Gastroesophageal sphincter (tissue), 4 donors: Measurements from ENCODE around the gene FKBP15. TPM values are rescaled to one million over a fixed set of nuclear protein-coding genes. Genes with fewer than 3 reads are reported as not detected.

Source experiments
- ATAC-seq: fragments of 150-250 bp; one replicate; pipeline ENCODE4 v1.9.1; 2016; ENCODE audit warnings: mild to moderate bottlenecking, moderate library complexity
- H3K27ac ChIP-seq, 4 donors: fragments of 200-600 bp; sonication (generic) in 3 of 4; 1 replicate in 3 of 4; 2 replicates in 1 of 4; pipeline ENCODE4 v1.5.1; 2016 to 2019
- H3K27me3 ChIP-seq: fragments of 200-600 bp; sonication (generic); one replicate; pipeline ENCODE4 v1.5.1; 2019
- H3K36me3 ChIP-seq, 2 donors: fragments of 200-600 bp; sonication (generic); one replicate each; pipeline ENCODE4 v1.5.1; 2019; ENCODE audit warnings: control low read depth in 1 of 2
- H3K4me1 ChIP-seq, 3 donors: fragments of 200-600 bp; sonication (generic); 1 replicate in 2 of 3; 2 replicates in 1 of 3; pipeline ENCODE4 v1.5.1; 2016 to 2019; ENCODE audit warnings: control low read depth in 2 of 3
- H3K4me3 ChIP-seq, 2 donors: fragments of 200-600 bp; sonication (generic); one replicate each; pipeline ENCODE4 v1.5.1; 2019; ENCODE audit warnings: mild to moderate bottlenecking in 1 of 2, moderate library complexity in 1 of 2
- H3K9me3 ChIP-seq, 3 donors: fragments of 200-600 bp; sonication (generic); one replicate each; pipeline ENCODE4 v1.5.1; 2017 to 2019; ENCODE audit warnings: control low read depth in 2 of 3
- EP300 ChIP-seq: sonication (generic); formaldehyde crosslinking; IDR thresholded peaks from one replicate; pipeline ENCODE4 v1.6.1; 2017; ENCODE audit warnings: antibody characterized with exemption, mild to moderate bottlenecking
- POLR2A ChIP-seq, 2 donors: fragments of 450-650 bp; IDR thresholded peaks; one replicate each; pipeline ENCODE4 v1.6.1; 2017; ENCODE audit warnings: antibody characterized with exemption in 2 of 2, mild to moderate bottlenecking in 2 of 2, moderate library complexity in 1 of 2
- POLR2AphosphoS5 ChIP-seq: sonication (generic); formaldehyde crosslinking; IDR thresholded peaks from one replicate; pipeline ENCODE4 v1.6.1; 2017; ENCODE audit warnings: antibody characterized with exemption
- WGBS, 2 donors: methylation state at CpG; one replicate each; pipeline ENCODE4 v1.1.5; 2018; ENCODE audit warnings: low coverage in 1 of 2; 5-methylcytosine and 5-hydroxymethylcytosine counted together
- total RNA-seq, 4 donors: library from RNA; depleted of rRNA; stranded (reverse); fragments of >200 nt; gene quantifications; one replicate each; pipeline ENCODE4 v1.1.0, GENCODE V29; 2016
- TF ChIP-seq, protein P1 (sequence below), 4 experiments: fragments of 200-600 bp in 2 of 4; fragments of 450-650 bp in 2 of 4; sonication (generic) in 1 of 4; IDR thresholded peaks; one replicate each; pipeline ENCODE4 v1.5.1; 2017 to 2019; ENCODE audit warnings: antibody characterized with exemption in 4 of 4, mild to moderate bottlenecking in 2 of 4, moderate library complexity in 2 of 4

Gene FKBP15
- total RNA-seq, 4 donors from 2014 or later: 20.2 to 30.7 (median 22.7) TPM

DNA sequence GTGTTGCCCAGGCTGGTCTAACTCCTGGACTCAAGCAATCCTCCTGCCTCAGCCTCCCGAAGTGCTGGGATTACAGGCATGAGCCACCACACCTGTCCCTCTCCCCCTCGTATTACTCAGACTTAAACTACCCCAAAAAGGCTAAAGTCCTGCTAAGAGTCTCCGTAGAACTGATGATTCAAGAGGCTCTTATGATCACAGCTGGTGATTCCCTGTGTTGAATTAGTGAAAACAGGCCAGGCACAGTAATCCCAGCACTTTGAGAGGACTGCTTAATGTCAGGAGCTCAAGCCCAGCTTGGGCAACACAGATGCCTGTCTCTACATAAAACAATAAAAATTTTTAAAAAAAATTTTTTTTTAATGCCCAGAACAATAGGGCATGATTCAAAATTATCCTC is 45.1 kb upstream of the FKBP15 start:
- peaks cover 0 to 81% of the 10 kb centered on the region in 2 donors for H3K36me3 ChIP-seq
- no peak for TF ChIP-seq POLR2A (IDR thresholded peaks at IDR 0.05)
- TF ChIP-seq, protein P1, sequence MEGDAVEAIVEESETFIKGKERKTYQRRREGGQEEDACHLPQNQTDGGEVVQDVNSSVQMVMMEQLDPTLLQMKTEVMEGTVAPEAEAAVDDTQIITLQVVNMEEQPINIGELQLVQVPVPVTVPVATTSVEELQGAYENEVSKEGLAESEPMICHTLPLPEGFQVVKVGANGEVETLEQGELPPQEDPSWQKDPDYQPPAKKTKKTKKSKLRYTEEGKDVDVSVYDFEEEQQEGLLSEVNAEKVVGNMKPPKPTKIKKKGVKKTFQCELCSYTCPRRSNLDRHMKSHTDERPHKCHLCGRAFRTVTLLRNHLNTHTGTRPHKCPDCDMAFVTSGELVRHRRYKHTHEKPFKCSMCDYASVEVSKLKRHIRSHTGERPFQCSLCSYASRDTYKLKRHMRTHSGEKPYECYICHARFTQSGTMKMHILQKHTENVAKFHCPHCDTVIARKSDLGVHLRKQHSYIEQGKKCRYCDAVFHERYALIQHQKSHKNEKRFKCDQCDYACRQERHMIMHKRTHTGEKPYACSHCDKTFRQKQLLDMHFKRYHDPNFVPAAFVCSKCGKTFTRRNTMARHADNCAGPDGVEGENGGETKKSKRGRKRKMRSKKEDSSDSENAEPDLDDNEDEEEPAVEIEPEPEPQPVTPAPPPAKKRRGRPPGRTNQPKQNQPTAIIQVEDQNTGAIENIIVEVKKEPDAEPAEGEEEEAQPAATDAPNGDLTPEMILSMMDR (IDR thresholded peaks at IDR 0.05): no peak
- no peak for TF ChIP-seq POLR2AphosphoS5
- no peak for TF ChIP-seq EP300
- no peaks in the 10 kb centered on the region for H3K27me3 ChIP-seq
- ATAC-seq: no peak
- H3K4me1 ChIP-seq: no peaks in the 10 kb centered on the region
- H3K4me3 ChIP-seq: no peak overlapping the region
- no peak overlapping the region for H3K27ac ChIP-seq
- 76 to 90% methylated on average over 2 to 3 of the region's 3 CpGs for WGBS, 2 donors
- H3K9me3 ChIP-seq: no peaks in the 10 kb centered on the region

DNA sequence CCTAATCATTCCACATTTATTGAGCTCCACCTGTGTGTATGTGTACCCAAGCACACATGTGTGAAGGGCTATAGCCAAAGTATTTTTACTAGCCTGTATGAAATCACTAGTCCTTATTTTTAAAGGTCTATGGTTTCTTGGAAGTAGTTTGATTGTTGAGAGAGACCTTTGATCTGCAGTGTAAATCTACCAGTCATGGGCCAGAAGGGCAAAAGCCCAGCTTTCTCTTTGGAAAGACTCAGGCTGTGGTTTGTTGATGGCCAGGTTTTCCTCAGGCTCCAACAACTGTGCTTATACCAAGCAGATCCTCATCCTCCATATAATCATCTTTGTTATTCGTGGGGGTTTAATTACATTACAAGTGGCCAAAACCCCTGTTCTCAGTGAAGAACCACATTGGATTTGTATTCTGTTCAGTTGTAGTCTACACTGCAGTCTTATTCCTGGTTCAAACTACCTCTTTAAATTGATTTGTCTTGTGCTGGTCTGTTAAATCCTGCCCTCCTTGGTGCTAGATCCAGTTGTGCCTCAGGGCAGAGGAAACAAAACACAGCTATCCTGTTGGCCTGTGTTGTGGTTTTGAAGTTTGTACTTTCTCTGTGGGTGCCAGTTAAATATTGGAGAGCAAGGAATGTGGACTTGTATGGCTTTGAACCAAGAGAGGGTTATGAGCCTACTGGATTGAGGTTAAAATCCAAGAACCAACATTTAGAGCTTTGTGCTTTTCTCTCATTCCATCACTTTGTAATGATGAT is 41.0 kb upstream of the FKBP15 start:
- ATAC-seq: no peak

DNA sequence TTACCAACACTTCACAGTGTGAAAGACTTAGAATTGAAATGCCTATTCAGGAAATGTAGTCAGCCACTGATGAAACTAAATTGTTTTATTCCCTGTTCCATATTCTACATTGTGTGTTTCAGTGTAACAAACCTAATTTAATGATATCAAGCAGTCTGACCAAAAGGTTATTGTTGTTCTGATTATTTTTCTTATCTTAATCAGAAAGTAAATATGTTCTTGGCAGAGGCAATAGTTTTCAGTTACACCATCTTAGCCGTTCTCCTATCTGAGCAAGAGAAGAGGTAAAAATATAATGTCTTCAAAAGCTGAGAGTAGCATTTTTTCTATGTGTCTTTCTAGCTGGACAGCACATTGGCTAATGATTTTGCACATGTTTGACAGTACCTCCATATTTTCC is 37.2 kb upstream of the FKBP15 start:
- no peak for TF ChIP-seq EP300
- no peak for TF ChIP-seq POLR2AphosphoS5
- TF ChIP-seq, protein P1 (IDR thresholded peaks at IDR 0.05): no peak
- TF ChIP-seq POLR2A (IDR thresholded peaks at IDR 0.05): no peak
- H3K4me3 ChIP-seq: no peak overlapping the region
- 75 to 80% methylated on average over 1 of the region's 1 CpG for WGBS, 2 donors
- H3K27me3 ChIP-seq: no peaks in the 10 kb centered on the region
- H3K36me3 ChIP-seq: peaks cover 0 to 83% of the 10 kb centered on the region in 2 donors
- H3K4me1 ChIP-seq: no peaks in the 10 kb centered on the region
- H3K9me3 ChIP-seq: no peaks in the 10 kb centered on the region
- no peak for ATAC-seq
- no peak overlapping the region for H3K27ac ChIP-seq

More for the DNA sequence above, 41.0 kb upstream of the FKBP15 start:
- no peak overlapping the region for H3K4me3 ChIP-seq
- H3K36me3 ChIP-seq: peaks cover 0 to 81% of the 10 kb centered on the region in 2 donors
- no peaks in the 10 kb centered on the region for H3K9me3 ChIP-seq
- H3K27me3 ChIP-seq: no peaks in the 10 kb centered on the region
- H3K27ac ChIP-seq: no peak overlapping the region
- H3K4me1 ChIP-seq: no peaks in the 10 kb centered on the region
- 60 to 100% methylated on average over 1 of the region's 1 CpG for WGBS, 2 donors
- TF ChIP-seq POLR2AphosphoS5 (no peak), POLR2A (IDR thresholded peaks at IDR 0.05) (no peak), EP300 (no peak)
- TF ChIP-seq, protein P1 (IDR thresholded peaks at IDR 0.05): no peak

DNA sequence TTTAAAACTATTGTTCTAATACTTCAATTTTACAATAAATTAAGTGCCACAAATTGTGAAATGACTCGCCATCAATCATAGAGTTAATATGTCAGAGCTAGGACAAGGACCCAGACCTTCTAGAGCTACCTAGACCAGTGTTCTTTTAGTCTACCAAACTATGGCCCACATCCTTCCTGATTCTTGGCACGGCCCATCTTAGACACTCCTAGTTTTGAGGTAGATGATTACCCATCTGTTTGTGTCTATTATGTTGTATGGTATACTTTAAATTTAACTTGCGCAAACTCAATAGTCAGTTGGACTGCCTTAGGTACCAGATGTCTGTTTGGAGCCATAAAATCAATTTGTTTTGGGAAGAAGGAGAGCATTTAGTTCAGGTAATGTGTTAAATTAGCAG is 36.8 kb upstream of the FKBP15 start:
- Histone ChIP-seq H3K4me3 (no peak overlapping the region), H3K36me3 (peaks cover 0 to 81% of the 10 kb centered on the region in 2 donors), H3K9me3 (no peaks in the 10 kb centered on the region), H3K4me1 (no peaks in the 10 kb centered on the region), H3K27me3 (no peaks in the 10 kb centered on the region), H3K27ac (no peak overlapping the region)
- TF ChIP-seq, protein P1 (IDR thresholded peaks at IDR 0.05): no peak
- TF ChIP-seq POLR2A (IDR thresholded peaks at IDR 0.05) (no peak), POLR2AphosphoS5 (no peak), EP300 (no peak)
- ATAC-seq: no peak
- 96 to 97% methylated on average over 3 of the region's 3 CpGs for WGBS, 2 donors

DNA sequence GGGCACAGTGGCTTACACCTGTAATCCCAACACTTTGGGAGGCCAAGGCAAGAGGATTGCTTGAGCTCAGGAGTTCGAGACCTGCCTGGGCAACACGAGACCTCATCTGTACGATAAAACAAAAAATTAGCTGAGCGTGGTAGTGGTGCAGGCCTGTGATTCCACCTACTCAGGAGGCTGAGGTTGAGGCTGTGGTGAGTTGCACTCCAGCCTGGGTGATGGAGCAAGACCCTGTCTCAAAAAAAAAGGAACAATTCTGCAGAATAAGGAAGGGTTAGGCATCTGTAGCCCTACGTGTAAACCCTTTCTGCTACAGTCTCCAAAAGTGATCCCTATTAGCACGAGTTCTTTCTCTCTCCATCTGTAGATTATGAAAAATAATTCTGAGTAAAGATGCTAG is 34.4 kb upstream of the FKBP15 start:
- Histone ChIP-seq H3K36me3 (peaks cover 0 to 57% of the 10 kb centered on the region in 2 donors), H3K27ac (no peak overlapping the region), H3K4me3 (no peak overlapping the region), H3K27me3 (no peaks in the 10 kb centered on the region), H3K9me3 (no peaks in the 10 kb centered on the region), H3K4me1 (no peaks in the 10 kb centered on the region)
- WGBS, 2 donors: 79 to 92% methylated on average over 6 of the region's 6 CpGs
- no peak for ATAC-seq
- TF ChIP-seq POLR2A (IDR thresholded peaks at IDR 0.05) (no peak), POLR2AphosphoS5 (no peak), EP300 (no peak)
- TF ChIP-seq, protein P1 (IDR thresholded peaks at IDR 0.05): no peak
